ENCODE data around the gene VCAN.

GRCh38 chr5:83614841-83615240 is 143.3 kb downstream of the VCAN start:
- TF ChIP-seq TAF1 (IDR thresholded peaks at IDR 0.05; ENCODE audit: low read depth, low read length) (no peak), GABPA (IDR thresholded peaks at IDR 0.05; ENCODE audit: borderline replicate concordance, insufficient read depth, low read length) (no peak), CTCF (IDR thresholded peaks at IDR 0.05; ENCODE audit: control extremely low read depth in 1 of 3, insufficient read depth in 1 of 3, low read depth in 1 of 3, low read length in 3 of 3) (no peak)

Data from H1 (cell line).